Measurements from ENCODE around the gene NPL. TPM values are rescaled to one million over a fixed set of nuclear protein-coding genes. Genes with fewer than 3 reads are reported as not detected.

The NPL gene
- total RNA-seq, 1 donor from 2014 or later, result 1.3 TPM

GRCh38 chr1:182811975-182812722, 22.6 kb downstream of the NPL start:
- no peak for DNase-seq (ENCODE audit: low spot score)
- no peaks in the 10 kb centered on the region for H3K27me3 Mint-ChIP-seq (ENCODE audit: insufficient read depth, low read depth)
- H3K79me2 ChIP-seq (ENCODE audit: low read depth), result no peaks in the 10 kb centered on the region

GRCh38 chr1:182816863-182817262, 27.3 kb downstream of the NPL start:
- no peaks in the 10 kb centered on the region for H3K79me2 ChIP-seq (ENCODE audit: low read depth)
- Mint-ChIP-seq H3K4me3 (no peak overlapping the region), H3K27ac (no peak overlapping the region), H3K9me3 (no peaks in the 10 kb centered on the region), H3K4me1 (peaks cover 21% of the 10 kb centered on the region), H3K36me3 (no peaks in the 10 kb centered on the region), H3K27me3 (ENCODE audit: insufficient read depth, low read depth) (no peaks in the 10 kb centered on the region)
- H2AFZ ChIP-seq (replicated peaks), result no peak overlapping the region
- no peaks in the 10 kb centered on the region for H4K20me1 ChIP-seq (ENCODE audit: low read depth)
- no peaks in the 10 kb centered on the region for H3K36me3 ChIP-seq
- no peak for TF ChIP-seq EZH2phosphoT487 (IDR thresholded peaks at IDR 0.05)
- TF ChIP-seq EZH2 (IDR thresholded peaks at IDR 0.05), result no peak
- TF ChIP-seq CTCF (IDR thresholded peaks at IDR 0.05), result no peak
- H3K4me1 ChIP-seq, result no peaks in the 10 kb centered on the region
- no peak overlapping the region for H3K9ac ChIP-seq
- H3F3A ChIP-seq (ENCODE audit: low read depth), result peaks cover 3% of the 10 kb centered on the region
- no peaks in the 10 kb centered on the region for H3K27me3 ChIP-seq
- no peak overlapping the region for H3K27ac ChIP-seq
- H3K4me2 ChIP-seq, result no peak overlapping the region
- DNase-seq (ENCODE audit: low spot score), result no peak
- H3K4me3 ChIP-seq, result no peak overlapping the region
- H3K9me3 ChIP-seq (ENCODE audit: low read depth), result no peaks in the 10 kb centered on the region

More at GRCh38 chr1:182811975-182812722, 22.6 kb downstream of the NPL start:
- H3K27me3 ChIP-seq, result no peaks in the 10 kb centered on the region
- H4K20me1 ChIP-seq (ENCODE audit: low read depth), result no peaks in the 10 kb centered on the region
- no peak overlapping the region for H3K4me2 ChIP-seq
- no peak overlapping the region for H2AFZ ChIP-seq (replicated peaks)
- Mint-ChIP-seq H3K4me1 (peaks cover 3% of the 10 kb centered on the region), H3K4me3 (no peak overlapping the region), H3K9me3 (no peaks in the 10 kb centered on the region), H3K27ac (no peak overlapping the region), H3K36me3 (no peaks in the 10 kb centered on the region)
- no peaks in the 10 kb centered on the region for H3K36me3 ChIP-seq
- TF ChIP-seq EZH2phosphoT487 (IDR thresholded peaks at IDR 0.05) (no peak), CTCF (IDR thresholded peaks at IDR 0.05) (peak; percentile 30), EZH2 (IDR thresholded peaks at IDR 0.05) (no peak)
- H3K4me1 ChIP-seq, result no peaks in the 10 kb centered on the region
- no peak overlapping the region for H3K27ac ChIP-seq
- no peaks in the 10 kb centered on the region for H3K9me3 ChIP-seq (ENCODE audit: low read depth)
- H3K4me3 ChIP-seq, result no peak overlapping the region
- peaks cover 3% of the 10 kb centered on the region for H3F3A ChIP-seq (ENCODE audit: low read depth)
- H3K9ac ChIP-seq, result no peak overlapping the region

DNA sequence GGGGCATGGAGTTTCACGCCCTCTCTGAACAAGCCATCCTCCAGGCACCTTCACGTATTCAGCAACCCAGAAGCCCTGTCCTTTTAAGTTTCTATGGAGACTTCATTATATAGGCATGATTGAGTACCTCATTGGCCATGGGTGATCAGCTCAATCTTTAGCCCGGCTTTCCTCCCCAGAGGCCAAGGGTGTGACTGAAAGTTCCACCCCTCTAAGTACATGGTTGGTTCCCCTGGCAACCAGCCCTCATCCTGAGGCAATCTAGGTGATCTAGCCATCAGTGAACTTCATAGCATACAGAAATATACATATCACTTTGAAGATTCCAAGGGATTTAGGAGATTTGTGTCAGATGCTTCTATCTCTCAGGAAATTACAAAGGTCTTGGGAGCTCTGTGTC, 28.2 kb downstream of the NPL start:
- no peak overlapping the region for H3K4me2 ChIP-seq
- no peaks in the 10 kb centered on the region for H3K79me2 ChIP-seq (ENCODE audit: low read depth)
- no peaks in the 10 kb centered on the region for H3F3A ChIP-seq (ENCODE audit: low read depth)
- H3K9me3 Mint-ChIP-seq, result no peaks in the 10 kb centered on the region
- no peak overlapping the region for H3K4me3 ChIP-seq
- TF ChIP-seq EZH2phosphoT487 (IDR thresholded peaks at IDR 0.05), result no peak
- no peaks in the 10 kb centered on the region for H3K27me3 ChIP-seq
- peaks cover 21% of the 10 kb centered on the region for H3K4me1 Mint-ChIP-seq
- no peaks in the 10 kb centered on the region for H4K20me1 ChIP-seq (ENCODE audit: low read depth)
- H3K4me3 Mint-ChIP-seq, result no peak overlapping the region
- no peaks in the 10 kb centered on the region for H3K36me3 ChIP-seq
- no peak overlapping the region for H3K27ac Mint-ChIP-seq
- H3K36me3 Mint-ChIP-seq, result no peaks in the 10 kb centered on the region
- no peaks in the 10 kb centered on the region for H3K9me3 ChIP-seq (ENCODE audit: low read depth)
- no peak overlapping the region for H2AFZ ChIP-seq (replicated peaks)
- no peak overlapping the region for H3K9ac ChIP-seq
- H3K4me1 ChIP-seq, result no peaks in the 10 kb centered on the region
- DNase-seq (ENCODE audit: low spot score), result no peak
- H3K27ac ChIP-seq, result no peak overlapping the region
- no peaks in the 10 kb centered on the region for H3K27me3 Mint-ChIP-seq (ENCODE audit: insufficient read depth, low read depth)

DNA sequence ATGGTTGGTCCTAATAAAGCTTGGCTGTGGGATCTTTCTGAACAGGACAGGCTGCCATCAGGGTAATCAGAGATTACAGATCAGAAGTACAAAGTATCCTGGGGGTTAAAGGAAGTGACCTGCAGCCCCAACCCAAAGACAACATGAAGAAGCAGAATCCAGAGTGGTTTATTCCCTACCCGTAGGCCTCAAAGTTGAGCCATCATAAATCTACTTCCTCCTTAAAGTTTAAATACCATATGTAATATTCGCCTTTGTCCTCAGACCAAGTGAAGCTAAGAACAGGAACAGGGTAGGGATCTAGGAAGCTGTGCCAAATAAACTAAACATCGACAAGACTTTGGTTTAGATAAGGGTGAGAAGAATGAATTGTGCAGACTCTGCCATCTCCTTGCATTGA, 33.6 kb downstream of the NPL start:
- H3K9me3 Mint-ChIP-seq, result no peaks in the 10 kb centered on the region
- H3F3A ChIP-seq (ENCODE audit: low read depth), result no peaks in the 10 kb centered on the region
- H3K27ac Mint-ChIP-seq, result no peak overlapping the region
- H4K20me1 ChIP-seq (ENCODE audit: low read depth), result no peaks in the 10 kb centered on the region
- H3K27ac ChIP-seq, result no peak overlapping the region
- DNase-seq (ENCODE audit: low spot score), result no peak
- no peak overlapping the region for H3K4me3 ChIP-seq
- H3K36me3 Mint-ChIP-seq, result no peaks in the 10 kb centered on the region
- TF ChIP-seq EZH2phosphoT487 (IDR thresholded peaks at IDR 0.05), result no peak
- TF ChIP-seq CTCF (IDR thresholded peaks at IDR 0.05), result no peak
- no peak for TF ChIP-seq EZH2 (IDR thresholded peaks at IDR 0.05)
- no peaks in the 10 kb centered on the region for H3K9me3 ChIP-seq (ENCODE audit: low read depth)
- peaks cover 7% of the 10 kb centered on the region for H3K4me1 Mint-ChIP-seq
- no peaks in the 10 kb centered on the region for H3K79me2 ChIP-seq (ENCODE audit: low read depth)
- H3K4me3 Mint-ChIP-seq, result no peak overlapping the region
- H3K9ac ChIP-seq, result no peak overlapping the region
- H3K4me2 ChIP-seq, result no peak overlapping the region
- no peak overlapping the region for H2AFZ ChIP-seq (replicated peaks)
- H3K27me3 ChIP-seq, result no peaks in the 10 kb centered on the region
- no peaks in the 10 kb centered on the region for H3K36me3 ChIP-seq
- no peaks in the 10 kb centered on the region for H3K27me3 Mint-ChIP-seq (ENCODE audit: insufficient read depth, low read depth)
- no peaks in the 10 kb centered on the region for H3K4me1 ChIP-seq

All from neural progenitor cell (in vitro differentiated cells).